ENCODE data around the gene NTRK1. TPM values are rescaled to one million over a fixed set of nuclear protein-coding genes. Genes with fewer than 3 reads are reported as not detected.

The NTRK1 gene
- total RNA-seq, 1 experiment from 2014 or later: 0.33 TPM

- DNase-seq (ENCODE audit: unreplicated experiment): no peak
- Mint-ChIP-seq H3K4me3 (ENCODE audit: unreplicated experiment) (no peak overlapping the region), H3K27ac (ENCODE audit: low read depth, unreplicated experiment) (no peak overlapping the region), H3K9me3 (ENCODE audit: unreplicated experiment) (no peaks in the 10 kb centered on the region), H3K27me3 (ENCODE audit: insufficient read depth, unreplicated experiment) (peaks cover 19% of the 10 kb centered on the region), H3K36me3 (ENCODE audit: insufficient read depth, unreplicated experiment) (no peaks in the 10 kb centered on the region), H3K4me1 (ENCODE audit: insufficient read depth, unreplicated experiment) (peaks cover 13% of the 10 kb centered on the region)
- no peak for TF ChIP-seq CTCF (IDR thresholded peaks at IDR 0.05; ENCODE audit: unreplicated experiment)
- intact Hi-C loops (cut with micrococcal nuclease): no loop called here
- ChIA-PET CTCF (interaction anchor here (0.5 to 18.7 kb wide), 9 partner anchors 9 to 130 kb away, joined by 3 to 353 read pairs (median 4); partner anchors contain the start of genes INSRR and NTRK1), POLR2A (no interaction called here)
- no TSS peak for BruUV-seq (replicated peaks)
Observed at GRCh38 chr1:156851779-156852417, 8.8 kb upstream of the NTRK1 start.

- DNase-seq (ENCODE audit: unreplicated experiment): peak; percentile 85
- BruUV-seq (replicated peaks): no TSS peak
- no peaks in the 10 kb centered on the region for H3K36me3 Mint-ChIP-seq (ENCODE audit: insufficient read depth, unreplicated experiment)
- H3K4me3 Mint-ChIP-seq (ENCODE audit: unreplicated experiment): no peak overlapping the region
- ChIA-PET CTCF (interaction anchor here (0.5 to 18.7 kb wide), 9 partner anchors 9 to 131 kb away, joined by 3 to 353 read pairs (median 4); no protein-coding TSS in a partner anchor), POLR2A (no interaction called here)
- intact Hi-C loops (cut with micrococcal nuclease): no loop called here
- TF ChIP-seq CTCF (IDR thresholded peaks at IDR 0.05; ENCODE audit: unreplicated experiment): no peak
- H3K9me3 Mint-ChIP-seq (ENCODE audit: unreplicated experiment): no peaks in the 10 kb centered on the region
- H3K4me1 Mint-ChIP-seq (ENCODE audit: insufficient read depth, unreplicated experiment): peaks cover 13% of the 10 kb centered on the region
- H3K27me3 Mint-ChIP-seq (ENCODE audit: insufficient read depth, unreplicated experiment): peaks cover 17% of the 10 kb centered on the region
- no peak overlapping the region for H3K27ac Mint-ChIP-seq (ENCODE audit: low read depth, unreplicated experiment)
Observed at GRCh38 chr1:156852418-156852874, 8.2 kb upstream of the NTRK1 start.

- Mint-ChIP-seq H3K27me3 (ENCODE audit: insufficient read depth, unreplicated experiment) (peaks cover 17% of the 10 kb centered on the region), H3K9me3 (ENCODE audit: unreplicated experiment) (no peaks in the 10 kb centered on the region), H3K4me1 (ENCODE audit: insufficient read depth, unreplicated experiment) (peaks cover 17% of the 10 kb centered on the region), H3K27ac (ENCODE audit: low read depth, unreplicated experiment) (no peak overlapping the region), H3K36me3 (ENCODE audit: insufficient read depth, unreplicated experiment) (no peaks in the 10 kb centered on the region), H3K4me3 (ENCODE audit: unreplicated experiment) (no peak overlapping the region)
- no peak for DNase-seq (ENCODE audit: unreplicated experiment)
- BruUV-seq (replicated peaks): no TSS peak
- POLR2A ChIA-PET: no interaction called here
- CTCF ChIA-PET: interaction anchor here (0.6 to 18.7 kb wide), 8 partner anchors 15 to 211 kb away, joined by 3 to 353 read pairs (median 5); no protein-coding TSS in a partner anchor
- intact Hi-C loops (cut with micrococcal nuclease): no loop called here
- no peak for TF ChIP-seq CTCF (IDR thresholded peaks at IDR 0.05; ENCODE audit: unreplicated experiment)
Observed at GRCh38 chr1:156853761-156854160, 6.9 kb upstream of the NTRK1 start.

GRCh38 chr1:156854634-156855033 lies 6.0 kb upstream of the NTRK1 start:
- no peak for TF ChIP-seq CTCF (IDR thresholded peaks at IDR 0.05; ENCODE audit: unreplicated experiment)
- Mint-ChIP-seq H3K27ac (ENCODE audit: low read depth, unreplicated experiment) (no peak overlapping the region), H3K4me3 (ENCODE audit: unreplicated experiment) (no peak overlapping the region), H3K9me3 (ENCODE audit: unreplicated experiment) (no peaks in the 10 kb centered on the region), H3K4me1 (ENCODE audit: insufficient read depth, unreplicated experiment) (peaks cover 19% of the 10 kb centered on the region), H3K27me3 (ENCODE audit: insufficient read depth, unreplicated experiment) (peaks cover 22% of the 10 kb centered on the region), H3K36me3 (ENCODE audit: insufficient read depth, unreplicated experiment) (no peaks in the 10 kb centered on the region)
- POLR2A ChIA-PET: interaction anchor here (0.8 kb wide), 1 partner anchor 215 kb away, joined by 3 read pairs; no protein-coding TSS in a partner anchor
- CTCF ChIA-PET: interaction anchor here (0.6 to 18.7 kb wide), 9 partner anchors 14 to 83 kb away, joined by 3 to 353 read pairs (median 5); no protein-coding TSS in a partner anchor
- no TSS peak for BruUV-seq (replicated peaks)
- intact Hi-C loops (cut with micrococcal nuclease): no loop called here
- no peak for DNase-seq (ENCODE audit: unreplicated experiment)
